ENCODE data around the gene HOATZ.
A peak's percentile ranks its signal among the peaks of the same experiment; 100 is the strongest.

The HOATZ gene

DNA sequence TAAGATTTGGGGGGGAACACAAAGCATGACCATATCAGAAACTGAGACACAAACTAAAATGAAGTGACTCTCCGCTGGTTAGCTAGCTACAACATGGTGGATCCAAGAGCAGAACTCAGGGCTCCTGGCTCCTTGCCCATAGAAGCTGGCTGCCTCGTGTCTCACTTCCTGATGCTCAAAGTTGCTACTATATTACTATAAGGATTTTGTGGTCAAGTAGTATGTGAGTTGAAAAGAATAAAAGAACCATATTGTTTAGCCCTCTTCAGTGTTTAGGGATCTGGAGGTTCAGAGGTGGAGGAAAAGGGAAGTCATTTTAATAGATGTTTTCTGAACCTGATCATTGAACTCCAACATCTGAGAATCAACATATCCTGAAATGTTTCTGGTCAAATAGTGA, 70.8 kb downstream of the HOATZ start:
- no peak for DNase-seq

- peak; percentile 49 for DNase-seq
Measured at GRCh38 chr11:111586388-111586831, 71.8 kb downstream of the HOATZ start.

Data from activated CD4-positive, alpha-beta T cell treated with anti-CD3 and anti-CD28 coated beads, Interleukin-2, Interleukin-6, amounts not matched to agents 100 ng/mL and 50 ng/mL, durations not matched to agents 16 hours and 8 hours (primary cell).